SK-N-SH treated with all-trans-retinoic acid at 6 μM for 48 hours (cell line): ENCODE results near the gene GRIK3.

ENCODE experiments used
- ATAC-seq: fragments of 200-7000 bp; cut with Tn5 transposase; 3 replicates; pipeline ENCODE4 v1.9.1; 2020; ENCODE audit warnings: mild to moderate bottlenecking, moderate library complexity
- BACH2 ChIP-seq: fragments of 250-450 bp; sonication (Bioruptor Pico); IDR thresholded peaks from 2 replicates; pipeline ENCODE4 v1.9.0; 2021; ENCODE audit warnings: mild to moderate bottlenecking, borderline replicate concordance
- CSDC2 ChIP-seq: fragments of 250-450 bp; sonication (Bioruptor Pico); IDR thresholded peaks from 2 replicates; pipeline ENCODE4 v1.5.0; 2020; ENCODE audit warnings: mild to moderate bottlenecking, moderate library complexity
- ESRRG ChIP-seq: fragments of 250-450 bp; sonication (Bioruptor Pico); IDR thresholded peaks from 2 replicates; pipeline ENCODE4 v1.6.1; 2021; ENCODE audit warnings: mild to moderate bottlenecking
- GLIS3 ChIP-seq: fragments of 250-450 bp; sonication (Bioruptor Pico); IDR thresholded peaks from 2 replicates; pipeline ENCODE4 v1.5.0; 2020; ENCODE audit warnings: mild to moderate bottlenecking, moderate library complexity
- ISL1 ChIP-seq: fragments of 250-450 bp; sonication (Bioruptor Pico); IDR thresholded peaks from 2 replicates; pipeline ENCODE4 v2.1.2; 2022; ENCODE audit warnings: mild to moderate bottlenecking, moderate library complexity
- OSR1 ChIP-seq: fragments of 250-450 bp; sonication (Bioruptor Pico); IDR thresholded peaks from 2 replicates; pipeline ENCODE4 v1.8.0; 2022; ENCODE audit warnings: moderate library complexity, mild to moderate bottlenecking, inconsistent platforms
- PPARA ChIP-seq: fragments of 250-450 bp; sonication (Bioruptor Pico); IDR thresholded peaks from 2 replicates; pipeline ENCODE4 v1.5.0; 2020; ENCODE audit warnings: mild to moderate bottlenecking, borderline replicate concordance
- RARB ChIP-seq: fragments of 250-450 bp; sonication (Bioruptor Pico); IDR thresholded peaks from 2 replicates; pipeline ENCODE4 v1.8.0; 2021; ENCODE audit warnings: mild to moderate bottlenecking, moderate library complexity
- SNAI2 ChIP-seq: fragments of 250-450 bp; sonication (Bioruptor Pico); IDR thresholded peaks from 2 replicates; pipeline ENCODE4 v1.5.0; 2020; ENCODE audit warnings: mild to moderate bottlenecking, moderate library complexity
- TCF4 ChIP-seq: fragments of 250-450 bp; sonication (Bioruptor Pico); IDR thresholded peaks from 2 replicates; pipeline ENCODE4 v1.8.0; 2021; ENCODE audit warnings: mild to moderate bottlenecking, moderate library complexity, borderline replicate concordance
- TOX ChIP-seq: fragments of 250-450 bp; sonication (Bioruptor Pico); IDR thresholded peaks from 2 replicates; pipeline ENCODE4 v1.8.0; 2021; ENCODE audit warnings: mild to moderate bottlenecking, moderate library complexity, borderline replicate concordance
- ZFP3 ChIP-seq: fragments of 250-450 bp; sonication (Bioruptor Pico); IDR thresholded peaks from 2 replicates; pipeline ENCODE4 v1.5.0; 2020; ENCODE audit warnings: mild to moderate bottlenecking, moderate library complexity
- ZFP30 ChIP-seq: fragments of 450-650 bp; formaldehyde crosslinking; IDR thresholded peaks from 2 replicates; pipeline ENCODE4 v1.5.0; 2022; ENCODE audit warnings: mild to moderate bottlenecking, moderate library complexity
- ZNF565 ChIP-seq: fragments of 450-650 bp; formaldehyde crosslinking; conservative IDR thresholded peaks from 2 replicates; pipeline ENCODE4 v1.5.0; 2020; ENCODE audit warnings: low read depth, mild to moderate bottlenecking, moderate library complexity
- ZNF70 ChIP-seq: fragments of 450-650 bp; formaldehyde crosslinking; IDR thresholded peaks from 2 replicates; pipeline ENCODE4 v1.5.0; 2020; ENCODE audit warnings: mild to moderate bottlenecking, moderate library complexity
- ZNF8 ChIP-seq: fragments of 450-650 bp; formaldehyde crosslinking; IDR thresholded peaks from 2 replicates; pipeline ENCODE4 v1.5.0; 2020; ENCODE audit warnings: mild to moderate bottlenecking, moderate library complexity
- TF ChIP-seq, protein P1 (sequence below): fragments of 250-450 bp; sonication (Bioruptor Pico); IDR thresholded peaks from 2 replicates; pipeline ENCODE4 v1.8.0; 2020; ENCODE audit warnings: mild to moderate bottlenecking, moderate library complexity, borderline replicate concordance
- TF ChIP-seq, protein P2 (sequence below): fragments of 250-450 bp; sonication (Bioruptor Pico); IDR thresholded peaks from 2 replicates; pipeline ENCODE4 v1.5.1; 2020; ENCODE audit warnings: low read depth, mild to moderate bottlenecking, moderate library complexity
- TF ChIP-seq, protein P3 (sequence below): fragments of 250-450 bp; sonication (Bioruptor Pico); IDR thresholded peaks from 2 replicates; pipeline ENCODE4 v1.8.0; 2021; ENCODE audit warnings: low read depth, mild to moderate bottlenecking, moderate library complexity, borderline replicate concordance
- TF ChIP-seq, protein P4 (sequence below): fragments of 250-450 bp; sonication (Bioruptor Pico); IDR thresholded peaks from 2 replicates; pipeline ENCODE4 v1.5.1; 2021; ENCODE audit warnings: mild to moderate bottlenecking, moderate library complexity
- TF ChIP-seq, protein P5 (sequence below): fragments of 250-450 bp; sonication (Bioruptor Pico); IDR thresholded peaks from 2 replicates; pipeline ENCODE4 v1.5.0; 2020; ENCODE audit warnings: mild to moderate bottlenecking, moderate library complexity

Gene GRIK3

DNA sequence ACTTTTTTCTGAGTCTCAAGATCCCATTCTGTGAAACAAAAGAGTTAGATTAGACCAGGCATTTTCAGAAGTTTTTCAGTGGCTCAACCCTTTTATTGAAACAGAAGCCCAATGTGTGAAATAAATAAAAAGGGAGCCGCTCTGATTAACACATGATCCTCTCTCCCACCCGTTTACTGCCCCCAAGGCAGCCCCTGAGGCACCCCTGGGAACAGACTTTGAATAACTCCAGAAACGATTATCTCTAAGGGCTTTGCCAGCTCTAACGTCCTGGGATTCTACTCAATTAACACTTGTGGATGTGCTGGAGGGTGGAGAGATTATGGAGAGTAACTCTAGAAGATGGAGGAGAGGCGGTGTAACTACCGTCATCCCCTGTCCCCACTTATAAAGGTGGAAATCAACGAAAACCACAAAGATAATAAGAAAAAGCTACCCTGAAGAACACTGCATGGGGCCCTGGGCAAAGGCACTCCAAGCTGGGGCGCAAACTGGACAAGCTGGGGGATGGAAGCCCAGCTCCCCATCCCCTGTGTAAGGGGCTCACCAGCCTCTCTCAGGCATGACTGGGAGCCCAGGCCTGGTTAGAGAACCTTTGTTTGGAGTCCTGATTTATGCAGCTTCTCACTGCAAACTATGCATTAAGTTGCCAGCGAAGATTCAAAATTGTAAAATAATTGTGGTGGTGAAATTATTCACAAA lies 39.0 kb upstream of the GRIK3 start:
- no peak for ATAC-seq
- TF ChIP-seq, protein P1, sequence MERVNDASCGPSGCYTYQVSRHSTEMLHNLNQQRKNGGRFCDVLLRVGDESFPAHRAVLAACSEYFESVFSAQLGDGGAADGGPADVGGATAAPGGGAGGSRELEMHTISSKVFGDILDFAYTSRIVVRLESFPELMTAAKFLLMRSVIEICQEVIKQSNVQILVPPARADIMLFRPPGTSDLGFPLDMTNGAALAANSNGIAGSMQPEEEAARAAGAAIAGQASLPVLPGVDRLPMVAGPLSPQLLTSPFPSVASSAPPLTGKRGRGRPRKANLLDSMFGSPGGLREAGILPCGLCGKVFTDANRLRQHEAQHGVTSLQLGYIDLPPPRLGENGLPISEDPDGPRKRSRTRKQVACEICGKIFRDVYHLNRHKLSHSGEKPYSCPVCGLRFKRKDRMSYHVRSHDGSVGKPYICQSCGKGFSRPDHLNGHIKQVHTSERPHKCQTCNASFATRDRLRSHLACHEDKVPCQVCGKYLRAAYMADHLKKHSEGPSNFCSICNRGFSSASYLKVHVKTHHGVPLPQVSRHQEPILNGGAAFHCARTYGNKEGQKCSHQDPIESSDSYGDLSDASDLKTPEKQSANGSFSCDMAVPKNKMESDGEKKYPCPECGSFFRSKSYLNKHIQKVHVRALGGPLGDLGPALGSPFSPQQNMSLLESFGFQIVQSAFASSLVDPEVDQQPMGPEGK (CRISPR knock-in tag): no peak
- TF ChIP-seq, protein P2, sequence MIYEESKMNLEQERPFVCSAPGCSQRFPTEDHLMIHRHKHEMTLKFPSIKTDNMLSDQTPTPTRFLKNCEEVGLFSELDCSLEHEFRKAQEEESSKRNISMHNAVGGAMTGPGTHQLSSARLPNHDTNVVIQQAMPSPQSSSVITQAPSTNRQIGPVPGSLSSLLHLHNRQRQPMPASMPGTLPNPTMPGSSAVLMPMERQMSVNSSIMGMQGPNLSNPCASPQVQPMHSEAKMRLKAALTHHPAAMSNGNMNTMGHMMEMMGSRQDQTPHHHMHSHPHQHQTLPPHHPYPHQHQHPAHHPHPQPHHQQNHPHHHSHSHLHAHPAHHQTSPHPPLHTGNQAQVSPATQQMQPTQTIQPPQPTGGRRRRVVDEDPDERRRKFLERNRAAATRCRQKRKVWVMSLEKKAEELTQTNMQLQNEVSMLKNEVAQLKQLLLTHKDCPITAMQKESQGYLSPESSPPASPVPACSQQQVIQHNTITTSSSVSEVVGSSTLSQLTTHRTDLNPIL: no peak
- TF ChIP-seq ESRRG (CRISPR knock-in tag) (no peak), OSR1 (no peak), TOX (CRISPR knock-in tag) (no peak), CSDC2 (no peak), ZFP30 (no peak), GLIS3 (CRISPR knock-in tag) (no peak), ISL1 (CRISPR knock-in tag) (no peak), ZFP3 (no peak), ZNF8 (CRISPR knock-in tag) (no peak), RARB (CRISPR knock-in tag) (no peak), PPARA (CRISPR knock-in tag) (no peak), BACH2 (CRISPR knock-in tag) (no peak)
- TF ChIP-seq, protein P3, sequence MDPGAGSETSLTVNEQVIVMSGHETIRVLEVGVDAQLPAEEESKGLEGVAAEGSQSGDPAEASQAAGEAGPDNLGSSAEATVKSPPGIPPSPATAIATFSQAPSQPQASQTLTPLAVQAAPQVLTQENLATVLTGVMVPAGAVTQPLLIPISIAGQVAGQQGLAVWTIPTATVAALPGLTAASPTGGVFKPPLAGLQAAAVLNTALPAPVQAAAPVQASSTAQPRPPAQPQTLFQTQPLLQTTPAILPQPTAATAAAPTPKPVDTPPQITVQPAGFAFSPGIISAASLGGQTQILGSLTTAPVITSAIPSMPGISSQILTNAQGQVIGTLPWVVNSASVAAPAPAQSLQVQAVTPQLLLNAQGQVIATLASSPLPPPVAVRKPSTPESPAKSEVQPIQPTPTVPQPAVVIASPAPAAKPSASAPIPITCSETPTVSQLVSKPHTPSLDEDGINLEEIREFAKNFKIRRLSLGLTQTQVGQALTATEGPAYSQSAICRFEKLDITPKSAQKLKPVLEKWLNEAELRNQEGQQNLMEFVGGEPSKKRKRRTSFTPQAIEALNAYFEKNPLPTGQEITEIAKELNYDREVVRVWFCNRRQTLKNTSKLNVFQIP: no peak
- TF ChIP-seq, protein P4, sequence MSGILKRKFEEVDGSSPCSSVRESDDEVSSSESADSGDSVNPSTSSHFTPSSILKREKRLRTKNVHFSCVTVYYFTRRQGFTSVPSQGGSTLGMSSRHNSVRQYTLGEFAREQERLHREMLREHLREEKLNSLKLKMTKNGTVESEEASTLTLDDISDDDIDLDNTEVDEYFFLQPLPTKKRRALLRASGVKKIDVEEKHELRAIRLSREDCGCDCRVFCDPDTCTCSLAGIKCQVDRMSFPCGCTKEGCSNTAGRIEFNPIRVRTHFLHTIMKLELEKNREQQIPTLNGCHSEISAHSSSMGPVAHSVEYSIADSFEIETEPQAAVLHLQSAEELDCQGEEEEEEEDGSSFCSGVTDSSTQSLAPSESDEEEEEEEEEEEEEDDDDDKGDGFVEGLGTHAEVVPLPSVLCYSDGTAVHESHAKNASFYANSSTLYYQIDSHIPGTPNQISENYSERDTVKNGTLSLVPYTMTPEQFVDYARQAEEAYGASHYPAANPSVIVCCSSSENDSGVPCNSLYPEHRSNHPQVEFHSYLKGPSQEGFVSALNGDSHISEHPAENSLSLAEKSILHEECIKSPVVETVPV (CRISPR knock-in tag): no peak
- TF ChIP-seq, protein P5, sequence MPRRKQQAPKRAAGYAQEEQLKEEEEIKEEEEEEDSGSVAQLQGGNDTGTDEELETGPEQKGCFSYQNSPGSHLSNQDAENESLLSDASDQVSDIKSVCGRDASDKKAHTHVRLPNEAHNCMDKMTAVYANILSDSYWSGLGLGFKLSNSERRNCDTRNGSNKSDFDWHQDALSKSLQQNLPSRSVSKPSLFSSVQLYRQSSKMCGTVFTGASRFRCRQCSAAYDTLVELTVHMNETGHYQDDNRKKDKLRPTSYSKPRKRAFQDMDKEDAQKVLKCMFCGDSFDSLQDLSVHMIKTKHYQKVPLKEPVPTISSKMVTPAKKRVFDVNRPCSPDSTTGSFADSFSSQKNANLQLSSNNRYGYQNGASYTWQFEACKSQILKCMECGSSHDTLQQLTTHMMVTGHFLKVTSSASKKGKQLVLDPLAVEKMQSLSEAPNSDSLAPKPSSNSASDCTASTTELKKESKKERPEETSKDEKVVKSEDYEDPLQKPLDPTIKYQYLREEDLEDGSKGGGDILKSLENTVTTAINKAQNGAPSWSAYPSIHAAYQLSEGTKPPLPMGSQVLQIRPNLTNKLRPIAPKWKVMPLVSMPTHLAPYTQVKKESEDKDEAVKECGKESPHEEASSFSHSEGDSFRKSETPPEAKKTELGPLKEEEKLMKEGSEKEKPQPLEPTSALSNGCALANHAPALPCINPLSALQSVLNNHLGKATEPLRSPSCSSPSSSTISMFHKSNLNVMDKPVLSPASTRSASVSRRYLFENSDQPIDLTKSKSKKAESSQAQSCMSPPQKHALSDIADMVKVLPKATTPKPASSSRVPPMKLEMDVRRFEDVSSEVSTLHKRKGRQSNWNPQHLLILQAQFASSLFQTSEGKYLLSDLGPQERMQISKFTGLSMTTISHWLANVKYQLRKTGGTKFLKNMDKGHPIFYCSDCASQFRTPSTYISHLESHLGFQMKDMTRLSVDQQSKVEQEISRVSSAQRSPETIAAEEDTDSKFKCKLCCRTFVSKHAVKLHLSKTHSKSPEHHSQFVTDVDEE (CRISPR knock-in tag): no peak

DNA sequence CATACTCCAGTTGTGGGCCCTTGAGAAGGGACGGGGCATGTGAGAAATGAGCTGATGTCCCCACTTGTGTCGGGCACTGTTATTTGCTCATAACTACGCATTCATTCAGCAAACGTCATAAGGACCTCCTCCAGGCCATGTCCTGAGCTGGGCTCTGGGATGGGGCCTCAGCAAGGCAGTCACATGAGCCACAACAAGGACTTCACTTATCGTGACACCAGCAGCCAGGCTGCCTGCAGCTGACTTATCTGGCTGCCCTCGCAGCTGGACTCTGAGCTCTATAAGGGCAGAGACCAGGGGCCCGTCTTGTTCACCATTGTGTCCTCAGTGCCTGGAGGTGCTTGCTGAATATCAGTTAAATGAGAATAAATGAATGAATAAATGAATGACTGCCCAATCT lies 37.5 kb upstream of the GRIK3 start:
- ATAC-seq: no peak
- TF ChIP-seq, protein P5 (CRISPR knock-in tag): no peak
- TF ChIP-seq PPARA (CRISPR knock-in tag): no peak
- no peak for TF ChIP-seq OSR1
- no peak for TF ChIP-seq TCF4
- TF ChIP-seq ZNF565 (CRISPR knock-in tag): no peak
- TF ChIP-seq, protein P4 (CRISPR knock-in tag): no peak
- TF ChIP-seq SNAI2 (CRISPR knock-in tag): no peak
- TF ChIP-seq, protein P3: no peak
- TF ChIP-seq BACH2 (CRISPR knock-in tag): no peak
- TF ChIP-seq GLIS3 (CRISPR knock-in tag): no peak
- TF ChIP-seq ESRRG (CRISPR knock-in tag): no peak
- TF ChIP-seq, protein P1 (CRISPR knock-in tag): no peak
- TF ChIP-seq ZNF70 (CRISPR knock-in tag): no peak
- TF ChIP-seq CSDC2: no peak
